NCI-H146 treated with DMSO at 0.1 percent for 48 hours (cell line): Measurements from ENCODE around the gene MAD2L1.

ENCODE experiments used
- DNase-seq: peaks from one replicate; lab custom pipeline; 2025; ENCODE audit not compliant: unreplicated experiment; lab: John Stamatoyannopoulos, UW

Gene MAD2L1

DNA sequence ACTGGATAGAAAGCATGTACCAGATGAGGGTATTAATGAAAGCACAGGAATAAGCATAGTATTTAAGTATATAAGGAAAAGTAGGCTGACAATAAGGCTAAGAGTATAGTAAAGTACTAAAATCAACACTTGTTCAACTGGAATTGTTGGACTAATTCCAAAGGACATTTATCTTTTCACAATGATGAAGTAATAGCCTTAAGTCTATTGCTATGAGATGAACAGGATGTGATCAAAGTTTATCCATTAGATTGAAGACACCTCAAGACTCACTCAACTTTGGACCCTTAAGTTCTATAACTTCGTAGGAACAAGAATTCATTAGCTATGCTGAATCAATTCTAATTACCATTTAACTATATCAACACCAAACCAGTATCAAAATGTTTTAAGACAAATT, 7.6 kb downstream of the MAD2L1 start:
- DNase-seq = no peak

GRCh38 chr4:120057416-120057815, 9.2 kb downstream of the MAD2L1 start:
- no peak for DNase-seq

DNA sequence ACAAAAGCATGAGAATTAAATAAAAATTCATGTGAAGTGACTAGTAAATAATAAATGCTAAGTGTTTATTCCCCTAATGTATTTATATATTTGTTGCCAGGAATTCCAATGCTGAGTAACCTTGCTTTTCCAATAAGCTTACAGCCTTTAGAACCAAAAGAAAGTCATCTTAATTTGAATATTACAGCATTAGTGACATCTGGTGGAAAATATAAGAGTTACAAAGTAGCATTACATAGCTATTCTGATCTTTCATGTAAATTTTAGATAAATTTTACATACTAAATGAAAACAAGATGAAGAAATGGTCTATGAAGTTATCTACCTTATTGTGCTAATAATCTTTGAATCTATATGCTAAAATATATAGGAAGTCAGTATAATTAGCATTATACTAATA, 10.4 kb downstream of the MAD2L1 start:
- no peak for DNase-seq

DNA sequence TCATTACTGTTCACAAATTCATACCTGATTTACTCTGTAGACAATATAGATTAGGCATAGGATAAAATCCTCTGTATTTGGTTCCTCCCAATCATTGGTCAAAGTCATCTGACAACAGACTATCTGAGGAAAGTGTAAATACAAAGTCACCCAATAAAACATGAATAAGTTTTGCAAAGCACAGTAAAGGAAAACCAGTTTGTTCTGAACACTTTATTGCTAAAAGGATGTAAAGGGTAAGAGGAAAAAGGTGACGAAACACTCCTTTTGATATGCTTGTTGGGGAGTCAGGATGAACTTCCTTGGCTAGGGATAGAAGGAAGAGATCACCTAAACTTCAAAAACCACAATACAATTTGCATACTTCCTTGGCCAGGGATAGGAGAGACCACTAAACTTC, 10.9 kb downstream of the MAD2L1 start:
- DNase-seq = no peak

DNA sequence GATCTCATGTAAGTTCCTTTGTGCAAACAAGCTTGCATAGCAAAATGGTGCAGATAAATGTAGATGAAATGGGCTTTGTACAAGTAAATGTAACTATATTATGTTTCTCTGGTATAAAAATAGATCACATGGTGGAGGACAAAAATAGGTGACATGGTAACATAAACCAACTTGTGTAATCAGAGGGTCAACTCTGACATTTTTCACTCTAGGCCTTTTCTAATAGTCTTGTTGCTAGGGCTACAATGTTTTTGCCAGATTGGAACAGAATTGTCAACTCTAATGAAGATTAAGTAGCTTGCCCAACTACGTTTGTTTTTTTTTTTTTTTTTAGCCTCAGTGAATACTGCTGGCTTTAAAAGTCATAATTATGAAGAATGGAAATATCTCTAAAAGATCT, 11.5 kb downstream of the MAD2L1 start:
- DNase-seq = peak; percentile 31

- no peak for DNase-seq
Observed at GRCh38 chr4:120053911-120054310, 12.7 kb downstream of the MAD2L1 start.

DNA sequence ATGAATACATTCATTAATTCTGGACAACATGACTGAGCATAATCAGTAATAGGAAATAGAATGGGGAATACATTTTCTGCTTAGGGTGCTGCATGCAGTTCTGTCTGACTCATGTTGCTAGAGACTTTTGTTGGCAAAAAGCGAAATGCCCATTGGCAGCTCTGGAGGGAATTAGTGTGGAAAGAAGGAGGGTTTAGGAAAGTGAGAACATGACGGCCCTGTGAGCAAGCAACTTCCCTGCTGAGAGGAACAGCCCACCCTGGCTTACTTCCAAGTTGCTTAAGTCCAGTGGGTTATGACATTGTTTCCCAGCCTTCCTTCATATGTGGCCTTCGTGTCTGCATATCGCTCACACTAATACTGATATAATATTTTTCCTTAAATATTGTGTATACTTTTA, 13.8 kb downstream of the MAD2L1 start:
- no peak for DNase-seq

DNA sequence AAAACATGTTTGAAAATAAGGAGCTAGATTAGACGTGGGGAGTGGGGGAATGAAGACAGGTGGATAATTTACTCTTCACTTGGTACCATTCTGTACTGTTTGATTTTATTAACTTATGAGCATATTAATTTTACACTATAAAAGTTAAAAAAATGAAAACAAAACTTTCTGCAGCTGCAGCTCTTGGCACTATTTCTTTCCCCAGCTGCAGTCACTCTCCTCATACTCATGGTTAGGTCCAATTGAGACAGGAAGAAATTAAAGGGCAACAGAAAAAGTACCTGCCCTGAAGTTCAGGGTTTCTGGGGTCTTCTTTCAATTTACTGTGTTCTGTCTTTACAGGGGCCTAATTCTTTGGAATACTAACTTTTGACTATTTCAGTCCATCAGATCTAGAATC, 15.4 kb downstream of the MAD2L1 start:
- DNase-seq = no peak

DNA sequence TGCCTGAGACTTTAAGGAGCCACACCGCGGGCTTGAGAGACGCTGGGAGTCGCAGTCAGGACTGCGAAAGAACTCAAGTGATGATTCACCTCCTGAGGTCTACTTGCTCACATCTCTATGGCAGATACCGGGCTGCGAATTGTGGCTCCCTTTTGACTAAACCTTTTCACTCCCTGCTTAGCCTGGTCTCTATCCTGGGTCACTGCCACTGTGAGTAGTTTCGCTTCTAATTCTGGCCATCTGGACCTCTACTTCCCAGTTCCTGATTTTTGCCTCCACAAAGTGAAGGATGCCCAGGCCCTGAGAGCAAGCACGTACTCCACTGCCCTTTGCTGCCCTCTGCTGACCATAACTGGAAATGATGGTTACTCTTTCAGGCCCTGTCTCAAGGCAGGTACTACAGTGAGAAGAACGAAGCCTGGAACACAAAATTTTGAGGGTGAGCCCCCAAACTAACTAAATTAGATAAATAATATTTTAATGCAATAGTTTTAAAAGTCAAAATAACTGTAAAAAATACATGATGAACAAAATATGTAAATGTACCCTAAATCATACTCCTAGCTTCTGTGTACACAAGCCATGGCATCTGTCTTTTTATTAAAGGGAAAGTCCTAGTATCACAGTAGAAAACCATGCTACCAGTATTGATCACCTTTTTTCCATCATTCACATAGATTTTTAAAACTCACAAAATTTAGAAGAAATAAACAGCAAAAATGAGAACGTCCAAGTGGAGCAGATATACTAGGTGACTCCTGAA, 16.7 kb downstream of the MAD2L1 start:
- DNase-seq = peak; percentile 49

DNA sequence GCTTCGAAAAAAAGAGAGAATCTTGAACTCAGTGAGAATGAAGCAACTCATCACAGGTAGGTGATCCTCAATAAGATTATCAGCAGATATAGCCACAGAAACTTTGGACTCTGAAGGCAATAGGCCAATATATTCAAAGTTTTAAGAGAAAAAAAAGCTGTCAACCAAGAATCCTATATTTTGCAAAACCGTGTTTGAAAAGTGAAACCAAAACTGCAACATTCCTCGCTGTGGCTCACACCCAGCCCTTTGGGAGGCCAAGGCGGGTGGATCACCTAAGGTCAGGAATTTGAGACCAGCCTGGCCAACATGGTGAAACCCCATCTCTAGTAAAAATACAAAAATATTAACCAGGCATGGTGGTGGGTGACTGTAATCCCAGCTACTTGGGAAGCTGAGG, 22.8 kb downstream of the MAD2L1 start:
- DNase-seq = no peak

DNA sequence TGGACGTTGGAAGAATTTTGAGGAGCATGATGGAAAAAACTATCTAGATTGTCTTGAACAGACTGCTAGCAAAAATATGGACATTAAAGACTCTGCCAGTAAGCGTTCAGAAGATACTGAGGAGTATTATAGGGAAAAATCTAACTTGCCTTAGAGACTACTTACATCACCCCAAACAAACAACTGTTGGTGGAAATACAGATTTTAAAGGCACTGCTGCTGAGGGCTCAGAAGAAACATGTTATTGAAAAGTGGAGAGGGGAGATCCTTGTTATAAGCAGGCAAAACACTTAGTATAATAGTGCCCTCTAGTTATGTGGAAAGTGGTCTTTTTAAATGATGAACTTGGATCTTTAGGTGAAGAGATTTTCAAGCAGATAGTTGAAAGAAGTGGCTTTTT, 29.2 kb downstream of the MAD2L1 start:
- DNase-seq = no peak

DNA sequence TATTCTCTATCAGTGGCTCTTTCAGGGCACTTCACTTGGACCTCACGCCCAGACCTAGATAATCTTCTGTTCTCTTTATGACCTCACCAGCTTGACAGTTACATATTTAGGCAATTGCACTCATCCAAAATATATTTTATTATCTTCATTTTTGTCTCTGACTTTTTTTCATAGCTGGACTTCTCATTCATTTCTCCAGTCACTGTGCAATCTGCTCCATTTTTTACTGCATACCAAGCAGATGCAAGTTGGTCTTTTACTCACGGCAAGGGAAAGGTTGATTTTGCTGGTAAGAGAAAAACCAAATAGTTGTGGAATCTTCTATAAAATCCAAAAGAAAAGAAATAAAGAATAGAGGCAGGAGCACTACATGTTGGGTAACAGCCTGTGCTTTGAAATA, 31.7 kb downstream of the MAD2L1 start:
- no peak for DNase-seq

DNA sequence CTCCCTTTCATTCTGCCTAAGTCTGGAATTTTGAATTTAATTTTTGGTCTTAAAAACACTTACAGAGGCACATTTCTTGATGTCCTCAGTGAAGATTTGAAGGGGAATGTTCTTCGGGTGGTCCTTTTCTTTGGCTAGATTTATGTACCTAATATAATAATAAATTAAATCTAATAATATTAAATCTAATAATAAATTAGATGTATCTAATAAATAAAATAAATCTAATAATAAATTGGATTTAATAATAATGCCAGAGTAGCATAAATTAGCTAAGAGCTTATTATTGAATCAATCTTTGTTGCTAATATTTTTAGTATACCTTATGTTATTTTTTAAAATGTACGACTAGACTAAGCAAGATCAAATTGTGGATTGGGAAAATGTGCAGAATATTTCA, 39.8 kb downstream of the MAD2L1 start:
- DNase-seq = no peak

DNA sequence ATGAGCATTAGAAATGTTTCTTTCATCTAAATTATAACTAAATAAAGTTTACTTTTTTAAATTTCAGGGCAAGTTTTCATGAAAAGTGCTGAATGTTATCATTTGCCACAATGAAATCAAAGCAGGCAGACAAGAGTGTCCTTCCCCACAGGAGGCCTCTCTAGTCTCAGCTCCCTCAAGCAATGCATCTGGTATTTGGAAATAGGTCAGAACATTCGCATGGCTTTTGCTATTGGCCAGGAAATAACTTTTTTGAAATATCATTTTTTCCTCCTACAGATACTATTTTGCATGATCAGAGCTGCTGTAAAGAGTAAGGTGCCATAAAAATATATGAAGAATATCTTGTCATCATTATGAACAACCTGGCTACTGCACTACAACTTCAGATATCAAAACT, 41.1 kb downstream of the MAD2L1 start:
- DNase-seq = no peak

DNA sequence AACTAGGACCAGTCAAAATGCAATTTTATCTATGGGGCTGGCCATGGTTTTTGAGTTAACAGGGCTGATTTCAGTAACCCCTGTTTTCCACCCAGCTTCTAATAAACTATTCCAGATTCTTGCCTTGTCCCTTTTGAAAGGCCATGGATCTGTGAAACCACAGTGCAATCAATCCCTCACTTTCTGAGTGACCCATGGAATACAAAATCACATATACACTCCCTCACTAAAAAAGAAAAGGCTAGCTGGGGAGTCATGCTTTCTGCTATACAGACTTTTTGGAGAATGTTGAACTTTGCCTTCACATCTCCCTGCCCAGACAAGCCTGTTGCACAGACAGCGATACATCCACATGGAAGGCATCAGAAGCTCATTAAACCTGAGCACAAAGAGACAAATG, 47.9 kb downstream of the MAD2L1 start:
- DNase-seq = no peak

GRCh38 chr4:120017939-120018692, 48.5 kb downstream of the MAD2L1 start:
- DNase-seq = no peak

DNA sequence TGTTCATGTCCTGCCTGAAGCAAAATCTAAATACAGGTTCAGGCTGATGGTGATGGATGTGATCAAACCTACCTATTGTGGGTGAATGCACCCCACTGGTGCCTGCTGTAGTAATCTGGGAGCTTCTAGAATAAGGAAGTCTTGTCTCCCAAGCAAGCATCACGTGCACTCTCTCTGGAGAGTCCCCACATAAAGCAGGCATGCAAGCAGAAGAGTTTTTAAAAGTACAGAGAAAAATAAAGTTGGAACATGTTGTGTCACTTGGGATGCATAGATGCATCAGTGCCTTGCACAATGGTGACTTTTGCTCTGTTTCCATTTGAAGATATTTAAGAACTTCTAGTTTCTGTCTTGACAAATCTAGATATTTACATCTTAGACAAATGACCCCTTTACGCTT, 54.9 kb downstream of the MAD2L1 start:
- DNase-seq = no peak

GRCh38 chr4:120010646-120011045, 56.0 kb downstream of the MAD2L1 start:
- DNase-seq = no peak

- DNase-seq = no peak
Observed at GRCh38 chr4:120009731-120010130, 56.9 kb downstream of the MAD2L1 start.

- DNase-seq = no peak
Observed at GRCh38 chr4:120008957-120009356, 57.7 kb downstream of the MAD2L1 start.

DNA sequence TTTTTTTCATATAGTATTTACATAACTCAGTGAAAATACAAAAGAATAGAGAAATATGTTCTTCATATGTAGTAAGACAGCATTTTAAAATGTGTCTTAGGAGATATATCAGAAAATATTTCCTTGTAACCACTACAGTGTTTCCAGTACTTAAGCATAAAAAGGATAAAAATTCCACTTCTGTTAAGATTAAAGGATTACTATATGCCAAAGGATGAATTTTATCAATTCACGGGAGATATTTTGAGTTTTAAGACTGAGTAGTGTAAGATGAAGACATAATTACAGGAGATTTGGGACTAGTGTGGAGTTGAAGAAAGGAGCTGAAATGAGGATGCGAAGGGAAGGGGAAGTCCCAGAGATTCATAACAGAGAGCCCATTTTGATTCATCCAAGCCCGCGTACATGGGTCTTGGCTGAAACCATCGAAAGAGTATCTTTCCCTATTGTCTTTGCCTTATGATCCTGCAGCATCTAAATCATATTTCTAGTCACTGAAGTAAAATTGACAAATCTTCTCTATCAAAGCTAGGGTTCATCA, 58.7 kb downstream of the MAD2L1 start:
- DNase-seq = no peak

DNA sequence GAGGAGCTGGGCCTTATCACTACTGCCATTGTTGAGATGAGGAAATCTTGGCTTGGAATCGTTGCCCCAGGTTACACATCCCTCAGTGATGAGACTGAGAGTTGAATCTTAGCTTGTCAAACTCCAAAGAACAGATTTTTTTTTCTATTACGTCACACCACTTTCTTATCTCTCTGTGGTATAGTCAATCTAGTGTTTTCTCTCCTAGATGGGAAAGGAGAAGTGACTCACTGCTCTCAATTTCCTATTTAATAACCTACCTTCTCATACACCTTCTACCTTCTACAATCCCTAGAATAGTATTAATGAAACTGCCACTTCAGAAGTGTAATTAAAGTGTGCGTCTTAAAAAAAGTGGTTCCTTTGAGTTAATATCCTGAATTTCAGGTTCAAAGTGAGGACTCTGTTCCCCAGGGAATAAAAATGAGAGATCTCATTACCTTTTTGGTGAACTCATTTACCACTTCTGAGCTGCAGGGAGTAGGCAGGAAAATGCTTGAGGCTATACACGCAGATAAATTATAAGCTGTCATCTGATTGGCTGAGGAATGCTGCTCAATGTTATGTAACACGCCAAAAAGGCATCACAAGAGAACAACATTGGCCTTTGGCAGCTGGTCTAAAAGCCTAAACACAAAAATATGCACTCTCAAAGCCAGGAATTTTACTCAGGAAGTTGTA, 59.3 kb downstream of the MAD2L1 start:
- DNase-seq = no peak
